ENCODE measurements around the gene ANO4.

Gene ANO4

GRCh38 chr12:100842156-100842555, 47.6 kb downstream of the ANO4 start:
- ChIA-PET POLR2A (no interaction called here), CTCF (interaction anchor here (0.5 kb wide), 1 partner anchor 130 kb away, joined by 3 read pairs; no protein-coding TSS in a partner anchor)
- no peak overlapping the region for H3K4me3 ChIP-seq (ENCODE audit: low read depth, low read length)
- H3K36me3 ChIP-seq (ENCODE audit: control insufficient read depth in 2 of 2, insufficient read depth in 1 of 2, low read length in 2 of 2), result no peaks in the 10 kb centered on the region
- H3K27ac ChIP-seq (ENCODE audit: extremely low read depth, low read depth, low read length), result no peak overlapping the region
- no peak for TF ChIP-seq SP7 (tag by site-specific recombination; IDR thresholded peaks at IDR 0.05)
- TF ChIP-seq ZNF239 (tag by site-specific recombination; IDR thresholded peaks at IDR 0.05), result no peak
- TF ChIP-seq ZNF621 (tag by site-specific recombination; IDR thresholded peaks at IDR 0.05), result no peak
- no peak for TF ChIP-seq ZNF423 (tag by site-specific recombination; IDR thresholded peaks at IDR 0.05)
- TF ChIP-seq ZFP69B (tag by site-specific recombination; IDR thresholded peaks at IDR 0.05), result no peak
- no peak for TF ChIP-seq ZNF449 (tag by site-specific recombination; IDR thresholded peaks at IDR 0.05)
- no peak for TF ChIP-seq ZNF248 (tag by site-specific recombination; IDR thresholded peaks at IDR 0.05)
- no peak for TF ChIP-seq INSM2 (tag by site-specific recombination; IDR thresholded peaks at IDR 0.05)
- no peak for TF ChIP-seq ZNF791 (tag by site-specific recombination; IDR thresholded peaks at IDR 0.05)
- TF ChIP-seq ZNF19 (tag by site-specific recombination; IDR thresholded peaks at IDR 0.05; ENCODE audit: low read depth), result no peak
- TF ChIP-seq ZNF626 (tag by site-specific recombination; IDR thresholded peaks at IDR 0.05), result no peak
- H3K4me1 ChIP-seq (ENCODE audit: control insufficient read depth, insufficient read depth, low read length), result no peaks in the 10 kb centered on the region
- no peaks in the 10 kb centered on the region for H3K9me3 ChIP-seq (ENCODE audit: control insufficient read depth, insufficient read depth, low read depth, low read length)

- Histone ChIP-seq H3K4me1 (ENCODE audit: control insufficient read depth, insufficient read depth, low read length) (no peaks in the 10 kb centered on the region), H3K9me3 (ENCODE audit: control insufficient read depth, insufficient read depth, low read depth, low read length) (no peaks in the 10 kb centered on the region), H3K4me3 (ENCODE audit: low read depth, low read length) (no peak overlapping the region), H3K36me3 (ENCODE audit: control insufficient read depth in 2 of 2, insufficient read depth in 1 of 2, low read length in 2 of 2) (no peaks in the 10 kb centered on the region), H3K27ac (ENCODE audit: extremely low read depth, low read depth, low read length) (no peak overlapping the region)
- no peak for TF ChIP-seq PRDM10 (tag by site-specific recombination; IDR thresholded peaks at IDR 0.05)
- CTCF ChIA-PET, result interaction anchor here (0.6 to 0.7 kb wide), 3 partner anchors 16 to 145 kb away, joined by 3 to 6 read pairs (median 5); no protein-coding TSS in a partner anchor
- POLR2A ChIA-PET, result no interaction called here
Measured at GRCh38 chr12:100843061-100843460, 48.5 kb downstream of the ANO4 start.

- Histone ChIP-seq H3K9me3 (ENCODE audit: control insufficient read depth, insufficient read depth, low read depth, low read length) (no peaks in the 10 kb centered on the region), H3K27ac (ENCODE audit: extremely low read depth, low read depth, low read length) (no peak overlapping the region), H3K36me3 (ENCODE audit: control insufficient read depth in 2 of 2, insufficient read depth in 1 of 2, low read length in 2 of 2) (no peaks in the 10 kb centered on the region), H3K4me3 (ENCODE audit: low read depth, low read length) (no peak overlapping the region), H3K4me1 (ENCODE audit: control insufficient read depth, insufficient read depth, low read length) (no peaks in the 10 kb centered on the region)
- ChIA-PET POLR2A (no interaction called here), CTCF (interaction anchor here (0.6 to 1.5 kb wide), 4 partner anchors 15 to 498 kb away, joined by 3 to 5 read pairs (median 4); no protein-coding TSS in a partner anchor)
- TF ChIP-seq ZNF239 (tag by site-specific recombination; IDR thresholded peaks at IDR 0.05) (no peak), EGR2 (tag by site-specific recombination; IDR thresholded peaks at IDR 0.05; ENCODE audit: low read depth) (peak; percentile 95), ZFHX2 (tag by site-specific recombination; conservative IDR thresholded peaks at IDR 0.05) (peak; percentile 87), ZNF555 (tag by site-specific recombination; conservative IDR thresholded peaks at IDR 0.05) (no peak)
Measured at GRCh38 chr12:100845095-100845494, 50.5 kb downstream of the ANO4 start.

Measured in HEK293 (cell line).